ENCODE data around the gene FKBP1B. TPM values are rescaled to one million over a fixed set of nuclear protein-coding genes. Genes with fewer than 3 reads are reported as not detected.

FKBP1B gene
- total and polyA plus RNA-seq, 4 donors = 10.5 to 19.0 (median 13.3) TPM

GRCh38 chr2:24052951-24053350, 3.4 kb downstream of the FKBP1B start:
- ATAC-seq (ENCODE audit: insufficient read depth, low FRiP score) = no peak
- H3K36me3 ChIP-seq (ENCODE audit: control insufficient read depth in 4 of 4, insufficient read depth in 4 of 4, low read length in 4 of 4) = no peaks in the 10 kb centered on the region
- peaks cover 0 to 13% (median 0%) of the 10 kb centered on the region in 5 donors for H3K4me1 ChIP-seq (ENCODE audit: control insufficient read depth in 5 of 5, insufficient read depth in 5 of 5, low read length in 5 of 5)
- no peak for DNase-seq
- H3K9ac ChIP-seq (ENCODE audit: insufficient read depth in 1 of 2, low read length in 2 of 2) = no peak overlapping the region
- no peak for TF ChIP-seq CTCF (IDR thresholded peaks at IDR 0.05; ENCODE audit: control extremely low read depth, extremely low read depth)
- 93 to 97% methylated on average over 1 of the region's 1 CpG for WGBS, 2 donors
- no peak overlapping the region for H3K4me3 ChIP-seq
- peaks cover 0 to 2% (median 0%) of the 10 kb centered on the region in 4 donors for H3K9me3 ChIP-seq (ENCODE audit: control insufficient read depth in 4 of 4, insufficient read depth in 3 of 4, low read length in 3 of 4)
- H3K27me3 ChIP-seq (ENCODE audit: control insufficient read depth in 3 of 3, insufficient read depth in 3 of 3, low read length in 2 of 3) = no peaks in the 10 kb centered on the region
- H3K27ac ChIP-seq (ENCODE audit: low read depth in 1 of 2, low read length in 1 of 2) = no peak overlapping the region

DNA sequence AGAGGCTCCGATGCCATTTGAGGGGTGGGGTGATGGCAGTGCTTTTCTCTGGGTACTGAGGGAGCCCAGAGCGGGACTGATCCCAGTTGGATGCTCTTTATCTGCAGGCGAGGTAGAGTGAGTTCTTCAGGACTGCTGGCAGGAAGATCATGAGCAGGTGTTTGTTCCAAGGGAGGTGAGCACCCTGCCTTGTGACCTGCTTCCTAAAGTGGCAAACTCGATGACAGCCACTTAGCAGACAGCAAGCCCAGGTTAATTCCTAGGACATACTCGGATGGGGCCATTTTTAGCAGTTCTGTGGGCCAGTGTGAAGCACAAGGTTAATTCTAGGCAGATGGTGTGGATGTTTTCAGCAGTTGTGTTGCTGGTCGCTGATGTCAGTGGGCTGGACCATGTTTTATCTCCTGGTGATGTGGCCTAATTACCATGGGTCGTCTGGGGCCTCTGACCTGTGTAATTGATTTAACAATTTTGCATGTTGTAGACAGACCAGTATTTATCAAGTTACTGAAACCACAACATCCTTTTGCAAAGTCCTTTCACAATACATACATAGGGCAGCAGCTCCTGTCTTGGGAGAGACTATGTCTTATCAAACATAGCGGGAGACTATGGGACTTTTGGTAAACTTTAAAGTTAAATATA, 4.9 kb downstream of the FKBP1B start:
- no peaks in the 10 kb centered on the region for H3K36me3 ChIP-seq (ENCODE audit: control insufficient read depth in 4 of 4, insufficient read depth in 4 of 4, low read length in 4 of 4)
- no peak overlapping the region for H3K27ac ChIP-seq (ENCODE audit: low read depth in 1 of 2, low read length in 1 of 2)
- H3K9me3 ChIP-seq (ENCODE audit: control insufficient read depth in 4 of 4, insufficient read depth in 3 of 4, low read length in 3 of 4) = peaks cover 0 to 2% (median 0%) of the 10 kb centered on the region in 4 donors
- H3K9ac ChIP-seq (ENCODE audit: insufficient read depth in 1 of 2, low read length in 2 of 2) = no peak overlapping the region
- peaks cover 0 to 7% (median 0%) of the 10 kb centered on the region in 5 donors for H3K4me1 ChIP-seq (ENCODE audit: control insufficient read depth in 5 of 5, insufficient read depth in 5 of 5, low read length in 5 of 5)
- ATAC-seq (ENCODE audit: insufficient read depth, low FRiP score) (no peak), DNase-seq (no peak)
- no peak overlapping the region for H3K4me3 ChIP-seq
- 80 to 83% methylated on average over 8 of the region's 8 CpGs for WGBS, 2 donors
- no peaks in the 10 kb centered on the region for H3K27me3 ChIP-seq (ENCODE audit: control insufficient read depth in 3 of 3, insufficient read depth in 3 of 3, low read length in 2 of 3)
- no peak for TF ChIP-seq CTCF (IDR thresholded peaks at IDR 0.05; ENCODE audit: control extremely low read depth, extremely low read depth)

DNA sequence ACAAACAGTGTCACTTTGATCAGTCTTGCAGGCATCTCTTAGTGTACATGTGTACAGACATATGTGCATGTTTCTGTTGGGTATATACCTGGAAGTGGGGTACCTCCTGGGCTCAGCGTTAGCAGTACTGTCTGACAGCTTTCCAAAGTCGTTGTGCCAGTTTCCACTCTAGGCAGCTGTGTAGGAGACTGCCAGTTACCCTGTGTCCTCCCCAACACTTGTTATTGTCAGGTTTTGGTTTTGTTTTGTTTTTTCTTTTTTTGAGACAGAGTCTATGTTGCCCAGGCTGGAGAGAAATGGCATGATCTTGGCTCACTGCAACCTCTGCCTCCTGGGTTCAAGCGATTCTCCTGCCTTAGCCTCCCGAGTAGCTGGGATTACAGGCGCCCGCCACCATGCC, 6.2 kb downstream of the FKBP1B start:
- no peak for DNase-seq
- Histone ChIP-seq H3K4me3 (no peak overlapping the region), H3K4me1 (ENCODE audit: control insufficient read depth in 5 of 5, insufficient read depth in 5 of 5, low read length in 5 of 5) (peaks cover 0 to 2% (median 0%) of the 10 kb centered on the region in 5 donors), H3K36me3 (ENCODE audit: control insufficient read depth in 4 of 4, insufficient read depth in 4 of 4, low read length in 4 of 4) (no peaks in the 10 kb centered on the region), H3K27ac (ENCODE audit: low read depth in 1 of 2, low read length in 1 of 2) (no peak overlapping the region), H3K9me3 (ENCODE audit: control insufficient read depth in 4 of 4, insufficient read depth in 3 of 4, low read length in 3 of 4) (peaks cover 0 to 2% (median 0%) of the 10 kb centered on the region in 4 donors), H3K27me3 (ENCODE audit: control insufficient read depth in 3 of 3, insufficient read depth in 3 of 3, low read length in 2 of 3) (no peaks in the 10 kb centered on the region), H3K9ac (ENCODE audit: insufficient read depth in 1 of 2, low read length in 2 of 2) (no peak overlapping the region)
- 69 to 82% methylated on average over 6 of the region's 6 CpGs for WGBS, 2 donors
- TF ChIP-seq CTCF (IDR thresholded peaks at IDR 0.05; ENCODE audit: control extremely low read depth, extremely low read depth) = no peak
- ATAC-seq (ENCODE audit: insufficient read depth, low FRiP score) = no peak

All from lung (tissue), 12 donors.